GM12875 (cell line): ENCODE results near the gene CNNM3.
A peak's percentile ranks its signal among the peaks of the same experiment; 100 is the strongest.

ENCODE experiments used
- H3K4me3 ChIP-seq: one replicate; pipeline ENCODE4 v1.5.1; 2011; ENCODE audit warnings: low read depth, low read length, control low read depth
- TF ChIP-seq, protein P1 (sequence below): IDR thresholded peaks from 2 replicates; pipeline ENCODE4 v1.5.1; 2011; ENCODE audit warnings: low read depth, mild to moderate bottlenecking, control low read depth, inconsistent platforms, low read length, moderate library complexity, borderline replicate concordance; ENCODE audit not compliant: insufficient read depth

CNNM3 gene

DNA sequence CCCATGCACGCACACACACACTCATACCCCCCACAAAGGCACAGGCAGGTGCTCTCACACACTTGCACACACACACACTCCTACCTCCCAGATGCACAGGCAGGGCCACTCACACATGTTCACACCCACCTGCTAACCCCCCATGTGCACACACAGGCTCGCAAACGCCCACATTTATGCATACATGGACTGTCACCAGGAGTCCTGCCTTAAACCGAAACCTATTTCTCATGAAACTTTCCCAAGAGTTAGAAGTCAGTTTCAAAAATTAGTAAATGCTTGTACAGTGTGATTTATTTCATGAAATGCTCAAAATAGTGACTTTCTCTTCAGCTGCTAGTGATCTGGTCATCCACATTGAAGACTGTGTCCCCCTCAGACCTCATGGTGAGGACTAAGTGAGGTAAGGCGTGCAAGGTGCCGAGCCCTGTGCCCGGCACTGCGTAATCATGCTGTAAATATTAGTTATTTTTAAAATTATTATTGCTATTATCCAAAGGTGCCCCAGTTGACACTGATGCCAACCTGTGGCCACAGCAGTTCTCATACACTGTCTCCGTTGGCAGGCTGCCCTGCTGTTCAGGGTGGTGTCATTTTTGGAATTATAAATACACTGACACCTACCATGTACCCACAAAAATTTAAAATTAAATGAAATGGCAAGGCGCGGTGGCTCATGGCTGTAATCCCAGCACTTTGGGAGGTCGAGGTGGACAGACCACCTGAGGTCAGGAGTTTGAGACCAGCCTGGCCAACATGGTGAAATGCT, 43.0 kb upstream of the CNNM3 start:
- TF ChIP-seq, protein P1, sequence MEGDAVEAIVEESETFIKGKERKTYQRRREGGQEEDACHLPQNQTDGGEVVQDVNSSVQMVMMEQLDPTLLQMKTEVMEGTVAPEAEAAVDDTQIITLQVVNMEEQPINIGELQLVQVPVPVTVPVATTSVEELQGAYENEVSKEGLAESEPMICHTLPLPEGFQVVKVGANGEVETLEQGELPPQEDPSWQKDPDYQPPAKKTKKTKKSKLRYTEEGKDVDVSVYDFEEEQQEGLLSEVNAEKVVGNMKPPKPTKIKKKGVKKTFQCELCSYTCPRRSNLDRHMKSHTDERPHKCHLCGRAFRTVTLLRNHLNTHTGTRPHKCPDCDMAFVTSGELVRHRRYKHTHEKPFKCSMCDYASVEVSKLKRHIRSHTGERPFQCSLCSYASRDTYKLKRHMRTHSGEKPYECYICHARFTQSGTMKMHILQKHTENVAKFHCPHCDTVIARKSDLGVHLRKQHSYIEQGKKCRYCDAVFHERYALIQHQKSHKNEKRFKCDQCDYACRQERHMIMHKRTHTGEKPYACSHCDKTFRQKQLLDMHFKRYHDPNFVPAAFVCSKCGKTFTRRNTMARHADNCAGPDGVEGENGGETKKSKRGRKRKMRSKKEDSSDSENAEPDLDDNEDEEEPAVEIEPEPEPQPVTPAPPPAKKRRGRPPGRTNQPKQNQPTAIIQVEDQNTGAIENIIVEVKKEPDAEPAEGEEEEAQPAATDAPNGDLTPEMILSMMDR: no peak
- no peak overlapping the region for H3K4me3 ChIP-seq

DNA sequence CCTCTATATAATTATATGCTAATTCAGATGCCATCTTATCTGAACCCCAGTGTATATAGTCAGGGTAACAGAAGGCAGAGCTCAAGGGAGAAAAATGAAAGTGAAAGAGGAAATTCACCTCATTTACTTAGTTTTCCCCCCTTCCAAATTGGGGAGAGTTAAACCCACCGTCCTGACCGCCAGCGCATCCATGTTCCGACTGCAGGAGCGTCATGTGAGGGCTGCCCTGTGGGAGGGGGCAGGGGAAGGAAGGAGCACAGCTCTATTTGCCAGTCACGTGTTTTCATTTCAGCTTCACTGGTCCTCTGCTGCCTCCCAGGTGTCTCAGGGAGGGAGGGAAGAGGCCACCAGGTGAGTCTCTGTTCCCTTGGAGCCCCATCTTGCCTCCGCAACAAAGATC, 42.1 kb upstream of the CNNM3 start:
- peak overlapping the region; percentile 28 for H3K4me3 ChIP-seq
- TF ChIP-seq, protein P1: no peak

DNA sequence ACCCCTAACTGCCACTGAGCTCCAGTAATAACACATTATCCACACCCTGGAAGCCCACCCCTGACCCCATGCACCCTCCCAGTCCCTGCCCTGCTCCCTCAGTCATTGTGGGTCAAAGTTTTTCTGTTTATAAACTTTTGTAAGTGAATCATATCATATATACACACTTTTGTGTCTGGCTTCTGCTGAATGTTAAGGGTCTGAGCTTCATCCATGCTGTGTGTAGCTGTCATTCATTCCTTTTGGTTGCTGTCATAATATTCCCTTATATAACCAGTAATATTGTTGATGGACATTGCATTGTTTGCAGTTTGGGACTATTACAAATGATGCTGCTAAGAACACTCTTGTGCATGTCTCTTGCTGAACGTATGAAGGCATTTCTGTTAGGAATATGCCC, 40.9 kb upstream of the CNNM3 start:
- TF ChIP-seq, protein P1: no peak
- no peak overlapping the region for H3K4me3 ChIP-seq

DNA sequence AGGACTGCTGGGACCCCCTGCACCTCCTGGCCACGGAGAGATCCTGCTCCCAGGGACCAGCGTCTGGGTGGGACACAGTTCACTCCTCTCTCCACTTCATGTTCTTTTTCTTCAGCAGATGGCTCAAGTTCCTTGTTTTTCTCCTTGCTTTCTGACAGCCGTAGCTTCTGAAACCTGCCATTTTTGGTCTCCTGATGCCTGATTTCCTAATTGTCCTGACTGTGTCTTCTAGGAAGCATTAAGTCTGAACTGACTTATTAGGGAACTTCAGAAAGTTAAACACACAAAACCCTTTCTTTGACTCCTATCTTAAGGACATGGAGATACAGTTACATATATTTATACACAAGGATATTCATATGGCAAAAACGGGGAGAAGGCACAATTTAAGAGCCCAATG, 32.7 kb upstream of the CNNM3 start:
- TF ChIP-seq, protein P1: no peak

DNA sequence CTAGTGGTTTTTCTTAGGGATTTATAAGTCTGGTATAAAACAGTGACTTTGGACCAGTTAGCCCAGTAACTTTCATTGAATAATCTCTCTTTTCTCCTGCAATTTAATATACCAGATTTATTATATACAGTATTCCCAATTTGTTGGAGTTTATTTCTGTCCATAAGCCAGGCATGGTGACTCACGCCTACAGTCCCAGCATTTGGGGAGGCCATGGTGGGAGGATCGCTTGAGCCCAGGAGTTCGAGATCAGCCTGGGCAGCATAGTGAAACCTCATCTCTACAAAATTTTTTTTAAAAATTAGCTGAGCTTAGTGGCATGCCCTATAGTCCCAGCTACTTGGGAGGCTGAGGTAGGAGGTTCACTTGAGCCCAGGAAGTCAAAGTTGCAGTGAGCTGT, 28.7 kb upstream of the CNNM3 start:
- TF ChIP-seq, protein P1: no peak
- no peak overlapping the region for H3K4me3 ChIP-seq

More for the DNA sequence above, 32.7 kb upstream of the CNNM3 start:
- no peak overlapping the region for H3K4me3 ChIP-seq

DNA sequence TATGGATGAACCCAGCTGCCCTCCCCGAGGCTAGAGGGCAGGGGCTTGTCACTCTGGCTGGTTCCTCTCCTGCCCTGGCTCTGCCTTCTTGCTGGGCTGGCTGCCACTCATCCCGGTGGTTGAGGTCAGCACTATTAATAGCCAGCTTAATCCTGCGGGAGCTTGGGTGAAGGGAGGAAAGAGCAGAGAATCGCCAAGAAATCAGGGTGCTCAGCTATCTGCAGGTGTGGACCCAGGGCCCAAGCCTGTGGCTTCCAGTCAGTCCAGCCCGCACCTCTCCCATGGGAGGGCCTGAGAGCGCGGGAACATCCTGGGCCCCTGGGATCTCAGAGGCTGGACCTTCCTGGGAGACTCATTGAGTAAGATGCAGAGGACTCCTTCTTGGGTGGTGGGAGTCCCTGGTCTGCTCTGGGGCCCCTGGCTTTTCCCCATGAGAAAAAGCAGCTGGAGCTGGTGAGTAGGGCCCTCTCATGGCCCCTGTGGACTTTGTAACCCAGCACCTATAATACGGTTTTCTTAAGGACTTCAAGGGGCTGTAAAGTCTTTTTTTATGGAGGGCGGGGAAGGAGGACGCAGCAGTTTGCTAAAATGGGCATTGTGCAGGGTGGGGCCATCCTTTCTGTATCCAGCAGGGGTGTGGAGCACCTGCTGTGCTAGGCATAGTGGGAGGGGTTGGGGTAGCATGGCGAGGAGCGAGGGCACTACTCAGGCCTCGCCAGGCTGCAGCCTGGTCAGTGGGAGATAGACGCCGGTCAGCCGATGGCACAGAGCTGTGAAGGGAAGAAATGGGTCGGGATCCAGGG, 27.4 kb upstream of the CNNM3 start:
- TF ChIP-seq, protein P1: no peak
- H3K4me3 ChIP-seq: no peak overlapping the region
